ENCODE measurements around the gene XCL2. TPM values are rescaled to one million over a fixed set of nuclear protein-coding genes. Genes with fewer than 3 reads are reported as not detected.
A peak's percentile ranks its signal among the peaks of the same experiment; 100 is the strongest.

The XCL2 gene
- polyA plus RNA-seq, 1 of the 3 experiments (the other 2 are of a cell fraction), result not detected

DNA sequence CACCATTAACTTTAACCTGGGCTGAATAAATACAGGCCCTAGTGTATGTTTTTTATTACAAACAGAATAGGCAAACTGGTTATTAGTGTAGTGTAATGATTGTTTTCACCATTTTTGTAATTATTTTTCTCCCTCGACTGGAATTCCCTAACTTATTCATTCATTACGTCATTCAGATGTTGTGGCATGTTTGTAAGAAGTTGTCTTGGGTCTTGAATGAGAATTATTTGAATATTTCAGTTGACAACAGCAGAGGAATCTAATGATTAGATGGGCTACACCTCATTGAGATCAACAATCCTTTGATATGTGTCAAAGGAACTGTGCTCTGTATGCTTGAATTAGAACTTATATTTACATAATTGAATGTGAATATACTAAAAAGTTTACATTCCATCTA, 45.4 kb upstream of the XCL2 start (continued):
- no peak for TF ChIP-seq MXI1 (IDR thresholded peaks at IDR 0.05; ENCODE audit: low read depth, low read length)
- TF ChIP-seq TEAD4 (IDR thresholded peaks at IDR 0.05; ENCODE audit: borderline replicate concordance, insufficient read depth), result no peak
- no peak for TF ChIP-seq PBX3 (IDR thresholded peaks at IDR 0.05)
- TF ChIP-seq CHD2 (IDR thresholded peaks at IDR 0.05; ENCODE audit: low read length, partially characterized antibody), result no peak

DNA sequence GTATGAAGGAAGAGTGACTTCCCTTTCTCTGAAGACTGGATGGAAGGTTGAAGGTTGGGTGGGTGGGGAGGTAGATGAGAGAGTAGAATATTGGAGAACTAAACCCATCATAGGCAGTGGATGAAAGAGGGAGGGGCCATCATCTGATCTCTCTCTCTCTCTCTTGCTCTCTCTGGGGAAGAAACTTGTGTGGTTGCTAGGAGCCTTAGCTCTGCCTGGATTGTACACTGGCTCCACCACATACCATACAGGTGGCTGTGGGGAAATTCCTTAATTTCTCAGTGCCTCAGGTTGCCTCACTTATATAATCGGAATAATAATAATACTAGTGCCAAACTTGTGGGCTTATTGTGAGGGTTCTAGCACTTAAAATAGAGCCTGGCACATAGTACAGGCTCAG, 42.1 kb upstream of the XCL2 start:
- no peak for TF ChIP-seq TAF1 (IDR thresholded peaks at IDR 0.05; ENCODE audit: borderline replicate concordance, low read depth, low read length)
- no peak for TF ChIP-seq RAD21 (IDR thresholded peaks at IDR 0.05; ENCODE audit: low read length)
- no peak for TF ChIP-seq GABPA (IDR thresholded peaks at IDR 0.05; ENCODE audit: low read depth)
- no peak for TF ChIP-seq SMC3 (IDR thresholded peaks at IDR 0.05; ENCODE audit: low read depth, low read length)
- TF ChIP-seq EP300 (IDR thresholded peaks at IDR 0.05; ENCODE audit: borderline replicate concordance in 1 of 2, low read depth in 1 of 2, low read length in 1 of 2), result no peak
- TF ChIP-seq POLR2AphosphoS5 (IDR thresholded peaks at IDR 0.05; ENCODE audit: low read depth, low read length), result no peak
- 88% methylated on average over 1 of the region's 1 CpG for WGBS (ENCODE audit: low lambda C conversion rate)
- no peaks in the 10 kb centered on the region for H3K9me3 ChIP-seq
- H2AFZ ChIP-seq (ENCODE audit: low read depth), result no peak overlapping the region
- H4K20me1 ChIP-seq (ENCODE audit: insufficient read depth), result no peaks in the 10 kb centered on the region
- H3K27me3 ChIP-seq (ENCODE audit: insufficient read depth), result no peaks in the 10 kb centered on the region
- no peak overlapping the region for H3K9ac ChIP-seq
- peaks cover 5% of the 10 kb centered on the region for H3F3A ChIP-seq (replicated peaks; ENCODE audit: insufficient read depth)
- DNase-seq, result no peak
- H3K36me3 ChIP-seq (replicated peaks in 1 of 2; ENCODE audit: control insufficient read depth in 1 of 2, insufficient read depth in 2 of 2, low read length in 1 of 2), result no peaks in the 10 kb centered on the region
- CTCF ChIA-PET, result interaction anchor here (0.6 to 1.0 kb wide), 2 partner anchors 243 to 762 kb away, joined by 3 read pairs; no protein-coding TSS in a partner anchor
- POLR2A ChIA-PET, result no interaction called here
- no peak overlapping the region for H3K4me2 ChIP-seq
- no peak overlapping the region for H3K4me3 ChIP-seq (ENCODE audit: low read depth in 2 of 2, low read length in 1 of 2)
- H3K4me1 ChIP-seq (ENCODE audit: control insufficient read depth in 1 of 2, insufficient read depth in 2 of 2, low read depth in 1 of 2, low read length in 1 of 2), result peaks cover 0 to 10% of the 10 kb centered on the region in 2 experiments; a peak in 2 of 4 replicates
- H3K79me2 ChIP-seq (ENCODE audit: insufficient read depth), result no peaks in the 10 kb centered on the region
- H3K9me2 ChIP-seq, result no peaks in the 10 kb centered on the region
- H3K27ac ChIP-seq (ENCODE audit: low read depth in 2 of 2, low read length in 1 of 2), result peak overlapping the region in 1 of 2 experiments; percentile 69; a peak in 2 of 4 replicates

DNA sequence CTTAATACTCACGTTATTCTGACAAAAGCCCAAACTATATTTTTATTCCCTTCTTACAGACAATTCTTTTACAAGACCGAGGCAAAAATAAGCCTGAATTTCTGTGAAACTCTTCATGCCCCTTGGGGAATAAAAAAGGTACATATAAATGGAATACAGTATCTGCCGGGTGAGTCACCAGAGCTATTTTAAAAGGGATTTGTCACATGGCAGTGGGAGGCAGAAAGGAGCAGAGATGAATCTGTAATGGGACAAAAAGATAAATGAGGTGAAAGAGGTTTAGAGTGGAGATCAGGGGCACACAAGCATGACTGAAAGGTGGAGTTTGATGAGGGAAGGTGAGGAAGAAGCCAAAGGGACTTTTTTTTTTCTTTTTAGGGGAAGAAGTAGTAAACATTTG, 41.4 kb upstream of the XCL2 start:
- Histone ChIP-seq H2AFZ (ENCODE audit: low read depth) (no peak overlapping the region), H3F3A (replicated peaks; ENCODE audit: insufficient read depth) (peaks cover 5% of the 10 kb centered on the region), H3K79me2 (ENCODE audit: insufficient read depth) (no peaks in the 10 kb centered on the region), H3K9ac (no peak overlapping the region), H3K9me3 (no peaks in the 10 kb centered on the region), H3K27me3 (ENCODE audit: insufficient read depth) (no peaks in the 10 kb centered on the region), H3K4me3 (ENCODE audit: low read depth in 2 of 2, low read length in 1 of 2) (no peak overlapping the region), H3K36me3 (replicated peaks in 1 of 2; ENCODE audit: control insufficient read depth in 1 of 2, insufficient read depth in 2 of 2, low read length in 1 of 2) (no peaks in the 10 kb centered on the region), H4K20me1 (ENCODE audit: insufficient read depth) (no peaks in the 10 kb centered on the region), H3K9me2 (no peaks in the 10 kb centered on the region), H3K4me2 (0 out of 2 replicates have a peak overlapping the region, but pooled peaks have one; percentile 8), H3K4me1 (ENCODE audit: control insufficient read depth in 1 of 2, insufficient read depth in 2 of 2, low read depth in 1 of 2, low read length in 1 of 2) (peaks cover 0 to 10% of the 10 kb centered on the region in 2 experiments; a peak in 2 of 4 replicates), H3K27ac (ENCODE audit: low read depth in 2 of 2, low read length in 1 of 2) (peak overlapping the region; percentile 32 to 69; a peak in 2 of 4 replicates)
- 0 out of 2 replicates have a peak, but pooled peaks have one; percentile 38 for TF ChIP-seq MAX (IDR thresholded peaks at IDR 0.05; ENCODE audit: low read depth)
- TF ChIP-seq, protein P1, sequence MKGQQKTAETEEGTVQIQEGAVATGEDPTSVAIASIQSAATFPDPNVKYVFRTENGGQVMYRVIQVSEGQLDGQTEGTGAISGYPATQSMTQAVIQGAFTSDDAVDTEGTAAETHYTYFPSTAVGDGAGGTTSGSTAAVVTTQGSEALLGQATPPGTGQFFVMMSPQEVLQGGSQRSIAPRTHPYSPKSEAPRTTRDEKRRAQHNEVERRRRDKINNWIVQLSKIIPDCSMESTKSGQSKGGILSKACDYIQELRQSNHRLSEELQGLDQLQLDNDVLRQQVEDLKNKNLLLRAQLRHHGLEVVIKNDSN (IDR thresholded peaks at IDR 0.05; ENCODE audit: borderline replicate concordance, low read depth), result peak; percentile 61; the same call in 1 of the 2 replicates
- TF ChIP-seq JUND (IDR thresholded peaks at IDR 0.05), result peak; percentile 35; the same call in 1 of the 2 replicates
- TF ChIP-seq FOSL2 (IDR thresholded peaks at IDR 0.05; ENCODE audit: borderline replicate concordance, low read depth), result peak; percentile 72; the same call in 1 of the 2 replicates
- TF ChIP-seq, protein P2, sequence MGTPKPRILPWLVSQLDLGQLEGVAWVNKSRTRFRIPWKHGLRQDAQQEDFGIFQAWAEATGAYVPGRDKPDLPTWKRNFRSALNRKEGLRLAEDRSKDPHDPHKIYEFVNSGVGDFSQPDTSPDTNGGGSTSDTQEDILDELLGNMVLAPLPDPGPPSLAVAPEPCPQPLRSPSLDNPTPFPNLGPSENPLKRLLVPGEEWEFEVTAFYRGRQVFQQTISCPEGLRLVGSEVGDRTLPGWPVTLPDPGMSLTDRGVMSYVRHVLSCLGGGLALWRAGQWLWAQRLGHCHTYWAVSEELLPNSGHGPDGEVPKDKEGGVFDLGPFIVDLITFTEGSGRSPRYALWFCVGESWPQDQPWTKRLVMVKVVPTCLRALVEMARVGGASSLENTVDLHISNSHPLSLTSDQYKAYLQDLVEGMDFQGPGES (IDR thresholded peaks at IDR 0.05; ENCODE audit: low read depth, low read length), result no peak
- no peak for TF ChIP-seq PBX3 (IDR thresholded peaks at IDR 0.05)
- no peak for TF ChIP-seq EZH2phosphoT487 (IDR thresholded peaks at IDR 0.05; ENCODE audit: borderline replicate concordance, low read depth)
- TF ChIP-seq TEAD4 (IDR thresholded peaks at IDR 0.05; ENCODE audit: borderline replicate concordance, insufficient read depth), result no peak
- TF ChIP-seq MEF2A (IDR thresholded peaks at IDR 0.05; ENCODE audit: borderline replicate concordance, low read depth), result peak; percentile 56; the same call in 1 of the 2 replicates
- TF ChIP-seq NFIC (IDR thresholded peaks at IDR 0.05; ENCODE audit: borderline replicate concordance), result no peak
- no peak for TF ChIP-seq CTCF (IDR thresholded peaks at IDR 0.05)
- no peak for DNase-seq
- WGBS (ENCODE audit: low lambda C conversion rate), result 30% methylated on average over 3 of the region's 3 CpGs
- CTCF ChIA-PET, result interaction anchor here (0.8 to 3.9 kb wide), 3 partner anchors 16 to 145 kb away, joined by 3 to 21 read pairs (median 3); no protein-coding TSS in a partner anchor
- POLR2A ChIA-PET, result no interaction called here
